ENCODE data around the gene PARD3B. TPM values are rescaled to one million over a fixed set of nuclear protein-coding genes. Genes with fewer than 3 reads are reported as not detected.
"Not testable (repeated sequence)": the region's sequence is repeated elsewhere in the genome, so short reads cannot be mapped to it uniquely, and the experiment has no call there.

The PARD3B gene
- total RNA-seq, 1 experiment from 2014 or later: 3.9 TPM

GRCh38 chr2:205484764-205485163 lies 939.5 kb downstream of the PARD3B start:
- no peak for ATAC-seq
- TF ChIP-seq EZH2 (IDR thresholded peaks at IDR 0.05; ENCODE audit: low read length, unreplicated experiment): no peak
- TF ChIP-seq, protein P1, sequence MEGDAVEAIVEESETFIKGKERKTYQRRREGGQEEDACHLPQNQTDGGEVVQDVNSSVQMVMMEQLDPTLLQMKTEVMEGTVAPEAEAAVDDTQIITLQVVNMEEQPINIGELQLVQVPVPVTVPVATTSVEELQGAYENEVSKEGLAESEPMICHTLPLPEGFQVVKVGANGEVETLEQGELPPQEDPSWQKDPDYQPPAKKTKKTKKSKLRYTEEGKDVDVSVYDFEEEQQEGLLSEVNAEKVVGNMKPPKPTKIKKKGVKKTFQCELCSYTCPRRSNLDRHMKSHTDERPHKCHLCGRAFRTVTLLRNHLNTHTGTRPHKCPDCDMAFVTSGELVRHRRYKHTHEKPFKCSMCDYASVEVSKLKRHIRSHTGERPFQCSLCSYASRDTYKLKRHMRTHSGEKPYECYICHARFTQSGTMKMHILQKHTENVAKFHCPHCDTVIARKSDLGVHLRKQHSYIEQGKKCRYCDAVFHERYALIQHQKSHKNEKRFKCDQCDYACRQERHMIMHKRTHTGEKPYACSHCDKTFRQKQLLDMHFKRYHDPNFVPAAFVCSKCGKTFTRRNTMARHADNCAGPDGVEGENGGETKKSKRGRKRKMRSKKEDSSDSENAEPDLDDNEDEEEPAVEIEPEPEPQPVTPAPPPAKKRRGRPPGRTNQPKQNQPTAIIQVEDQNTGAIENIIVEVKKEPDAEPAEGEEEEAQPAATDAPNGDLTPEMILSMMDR (conservative IDR thresholded peaks at IDR 0.05; ENCODE audit: low read depth, low read length): no peak
- no peak for TF ChIP-seq EZH2phosphoT487 (IDR thresholded peaks at IDR 0.05; ENCODE audit: borderline replicate concordance, low read length)
- Histone ChIP-seq H3K36me3 (ENCODE audit: low read depth, low read length) (no peaks in the 10 kb centered on the region), H3K27me3 (ENCODE audit: low read length) (no peaks in the 10 kb centered on the region), H3F3A (ENCODE audit: low read length, unreplicated experiment) (no peaks in the 10 kb centered on the region), H3K9me2 (replicated peaks; ENCODE audit: low read length) (no peaks in the 10 kb centered on the region), H2AFZ (ENCODE audit: low read length) (no peak overlapping the region), H3K4me3 (ENCODE audit: low read length) (no peak overlapping the region), H4K20me1 (ENCODE audit: low read length) (no peaks in the 10 kb centered on the region), H3K27ac (ENCODE audit: low read length) (no peak overlapping the region), H3K79me2 (ENCODE audit: low read length) (no peaks in the 10 kb centered on the region), H3K9ac (ENCODE audit: low read length) (no peak overlapping the region), H3K4me1 (ENCODE audit: insufficient read depth, low read length) (no peaks in the 10 kb centered on the region), H3K9me3 (ENCODE audit: low read length) (no peaks in the 10 kb centered on the region), H3K4me2 (ENCODE audit: low read length) (no peak overlapping the region)
- POLR2A ChIA-PET (ENCODE audit: unreplicated experiment): no interaction called here
- CTCF ChIA-PET: no interaction called here
- BruUV-seq (replicated peaks): no TSS peak
- intact Hi-C loops (cut with micrococcal nuclease): no loop called here
- DNase-seq: no peak

GRCh38 chr2:205493528-205493927 lies 948.3 kb downstream of the PARD3B start:
- H3F3A ChIP-seq (ENCODE audit: low read length, unreplicated experiment); H2AFZ ChIP-seq (ENCODE audit: low read length); intact Hi-C loops (cut with micrococcal nuclease); H3K36me3 ChIP-seq (ENCODE audit: low read depth, low read length); H3K79me2 ChIP-seq (ENCODE audit: low read length); DNase-seq; H3K27ac ChIP-seq (ENCODE audit: low read length); CTCF ChIA-PET; H3K4me3 ChIP-seq (ENCODE audit: low read length); H3K27me3 ChIP-seq (ENCODE audit: low read length); H3K9me2 ChIP-seq (replicated peaks; ENCODE audit: low read length); H3K4me1 ChIP-seq (ENCODE audit: insufficient read depth, low read length); H4K20me1 ChIP-seq (ENCODE audit: low read length); ATAC-seq; H3K9me3 ChIP-seq (ENCODE audit: low read length); H3K4me2 ChIP-seq (ENCODE audit: low read length); H3K9ac ChIP-seq (ENCODE audit: low read length); POLR2A ChIA-PET (ENCODE audit: unreplicated experiment); BruUV-seq (replicated peaks): not testable (repeated sequence)

- no peaks in the 10 kb centered on the region for H3F3A ChIP-seq (ENCODE audit: low read length, unreplicated experiment)
- no peak overlapping the region for H2AFZ ChIP-seq (ENCODE audit: low read length)
- H3K4me3 ChIP-seq (ENCODE audit: low read length): no peak overlapping the region
- no peak overlapping the region for H3K9ac ChIP-seq (ENCODE audit: low read length)
- TF ChIP-seq, protein P1 (conservative IDR thresholded peaks at IDR 0.05; ENCODE audit: low read depth, low read length): no peak
- no peak for TF ChIP-seq EZH2 (IDR thresholded peaks at IDR 0.05; ENCODE audit: low read length, unreplicated experiment)
- TF ChIP-seq EZH2phosphoT487 (IDR thresholded peaks at IDR 0.05; ENCODE audit: borderline replicate concordance, low read length): no peak
- no peaks in the 10 kb centered on the region for H3K79me2 ChIP-seq (ENCODE audit: low read length)
- H3K36me3 ChIP-seq (ENCODE audit: low read depth, low read length): no peaks in the 10 kb centered on the region
- no TSS peak for BruUV-seq (replicated peaks)
- ATAC-seq: no peak
- H3K27me3 ChIP-seq (ENCODE audit: low read length): no peaks in the 10 kb centered on the region
- ChIA-PET POLR2A (ENCODE audit: unreplicated experiment) (no interaction called here), CTCF (no interaction called here)
- intact Hi-C loops (cut with micrococcal nuclease): no loop called here
- H3K4me2 ChIP-seq (ENCODE audit: low read length): no peak overlapping the region
- H3K9me3 ChIP-seq (ENCODE audit: low read length): no peaks in the 10 kb centered on the region
- no peak for DNase-seq
- no peaks in the 10 kb centered on the region for H3K9me2 ChIP-seq (replicated peaks; ENCODE audit: low read length)
- H3K27ac ChIP-seq (ENCODE audit: low read length): no peak overlapping the region
- H4K20me1 ChIP-seq (ENCODE audit: low read length): no peaks in the 10 kb centered on the region
- no peaks in the 10 kb centered on the region for H3K4me1 ChIP-seq (ENCODE audit: insufficient read depth, low read length)
These were observed 949.4 kb downstream of the PARD3B start for GRCh38 chr2:205494537-205495235.

Measured in PC-3 (cell line).